H1 (cell line): ENCODE results near the gene RSPH6A. TPM values are rescaled to one million over a fixed set of nuclear protein-coding genes. Genes with fewer than 3 reads are reported as not detected.

ENCODE experiments used
- CTCF ChIA-PET: fragments of 300-600 bp; sonication (Branson Sonifier 250); formaldehyde crosslinking; loops from one replicate; lab custom pipeline; 2021; ENCODE audit not compliant: partially characterized antibody; lab: Charles Lee
- POLR2A ChIA-PET: fragments of 300-600 bp; sonication (Branson Sonifier 250); formaldehyde crosslinking; loops from one replicate; lab custom pipeline; 2021; ENCODE audit warnings: inconsistent platforms; ENCODE audit not compliant: partially characterized antibody; lab: Charles Lee
- DNase-seq, 2 experiments: peaks; one replicate each; pipeline versions ENCODE4 v3.0.0 to v3.0.0-alpha.2; 2010 to 2022; ENCODE audit warnings: low spot score in 2 of 2, low read depth in 1 of 2, mixed read lengths in 1 of 2
- FAIRE-seq: peaks from 2 replicates; lab custom pipeline; 2011; peaks lifted over from hg19 to GRCh38; lab: Jason Lieb, UNC
- H2AFZ ChIP-seq: 2 replicates; pipeline ENCODE4 v1.8.1; 2012; ENCODE audit warnings: low read length, inconsistent platforms
- H2AK5ac ChIP-seq: 2 replicates; pipeline ENCODE4 v1.6.1; 2013; ENCODE audit warnings: low read depth, low read length
- H2BK120ac ChIP-seq: replicated peaks from 2 replicates; pipeline ENCODE3; 2013; ENCODE audit warnings: low read depth, low read length, inconsistent platforms
- H2BK12ac ChIP-seq: 2 replicates; pipeline ENCODE4 v1.6.1; 2013; ENCODE audit warnings: low read depth, low read length
- H2BK15ac ChIP-seq: 2 replicates; pipeline ENCODE4 v1.6.1; 2013; ENCODE audit warnings: low read length
- H2BK20ac ChIP-seq: 2 replicates; pipeline ENCODE4 v1.6.1; 2013; ENCODE audit warnings: low read length
- H2BK5ac ChIP-seq: 2 replicates; pipeline ENCODE4 v1.6.1; 2013; ENCODE audit warnings: low read depth, low read length
- H3K14ac ChIP-seq: 2 replicates; pipeline ENCODE4 v1.6.1; 2013; ENCODE audit warnings: inconsistent platforms; ENCODE audit not compliant: insufficient read length
- H3K18ac ChIP-seq: 2 replicates; pipeline ENCODE4 v1.6.1; 2013; ENCODE audit warnings: low read length; ENCODE audit errors: extremely low read depth
- H3K23ac ChIP-seq: 2 replicates; pipeline ENCODE4 v1.6.1; 2013; ENCODE audit warnings: inconsistent platforms; ENCODE audit not compliant: insufficient read length
- H3K23me2 ChIP-seq: 2 replicates; pipeline ENCODE4 v1.6.1; 2013; ENCODE audit warnings: low read depth, low read length
- H3K27ac ChIP-seq: 2 replicates; pipeline ENCODE4 v1.6.1; 2011; ENCODE audit warnings: low read depth, low read length, inconsistent platforms
- H3K27me3 ChIP-seq, 4 experiments: replicated peaks in 1 of 4; 1 replicate in 1 of 4; 2 replicates in 3 of 4; pipeline versions ENCODE4 v1.6.1 to v1.8.1; 2011 to 2013; ENCODE audit warnings: low read length in 3 of 4, mild to moderate bottlenecking in 3 of 4, inconsistent platforms in 2 of 4, mixed read lengths in 2 of 4, moderate library complexity in 1 of 4; ENCODE audit not compliant: control insufficient read depth in 3 of 4, insufficient read depth in 3 of 4; ENCODE audit errors: extremely low read depth in 1 of 4
- H3K36me3 ChIP-seq, 4 experiments: 2 replicates each; pipeline versions ENCODE4 v1.6.1 to v1.8.1; 2011 to 2013; ENCODE audit warnings: mild to moderate bottlenecking in 4 of 4, low read length in 3 of 4, moderate library complexity in 2 of 4, control low read depth in 1 of 4, inconsistent platforms in 1 of 4; ENCODE audit not compliant: insufficient read depth in 4 of 4, control insufficient read depth in 2 of 4
- H3K4ac ChIP-seq: replicated peaks from 2 replicates; pipeline ENCODE3; 2013; ENCODE audit warnings: low read length, low read depth, mixed read lengths, inconsistent platforms; ENCODE audit not compliant: insufficient read length
- H3K4me1 ChIP-seq, 4 experiments: replicated peaks in 1 of 4; 1 replicate in 1 of 4; 2 replicates in 3 of 4; pipeline versions ENCODE4 v1.6.1 to v1.8.1; 2011 to 2013; ENCODE audit warnings: low read length in 3 of 4, inconsistent platforms in 2 of 4, mixed read lengths in 1 of 4; ENCODE audit not compliant: insufficient read depth in 4 of 4, control insufficient read depth in 3 of 4
- H3K4me2 ChIP-seq, 2 experiments: 2 replicates each; pipeline versions ENCODE4 v1.6.1 to v1.8.1; 2011 to 2013; ENCODE audit warnings: low read depth in 2 of 2, low read length in 2 of 2, control low read depth in 1 of 2, inconsistent platforms in 1 of 2, mild to moderate bottlenecking in 1 of 2; ENCODE audit not compliant: insufficient read depth in 1 of 2
- H3K4me3 ChIP-seq, 4 experiments: fragments of 200-600, 300-600 bp in 1 of 4; sonication (generic), shearing (Covaris generic), sonication (Bioruptor Twin) in 1 of 4; 2 replicates each; pipeline versions ENCODE4 v1.5.1 to v1.8.1; 2011 to 2016; ENCODE audit warnings: low read length in 4 of 4, low read depth in 3 of 4, control low read depth in 2 of 4, inconsistent platforms in 2 of 4, mild to moderate bottlenecking in 2 of 4, mixed read lengths in 1 of 4, moderate library complexity in 1 of 4; ENCODE audit not compliant: insufficient read depth in 2 of 4; ENCODE audit errors: extremely low read depth in 1 of 4
- H3K56ac ChIP-seq: replicated peaks from 2 replicates; pipeline ENCODE3; 2013; ENCODE audit warnings: low read depth, mild to moderate bottlenecking, mixed read lengths, low read length, inconsistent platforms; ENCODE audit not compliant: insufficient read length
- H3K79me1 ChIP-seq: 2 replicates; pipeline ENCODE4 v1.6.1; 2013; ENCODE audit warnings: low read depth, low read length, control low read depth
- H3K79me2 ChIP-seq, 2 experiments: 2 replicates each; pipeline versions ENCODE4 v1.6.1 to v1.8.1; 2012 to 2013; ENCODE audit warnings: low read length in 2 of 2, mild to moderate bottlenecking in 2 of 2, inconsistent platforms in 1 of 2; ENCODE audit not compliant: insufficient read depth in 2 of 2, control insufficient read depth in 1 of 2
- H3K9ac ChIP-seq, 4 experiments: replicated peaks in 1 of 4; 1 replicate in 1 of 4; 2 replicates in 3 of 4; pipeline versions ENCODE4 v1.6.1 to v1.8.1; 2011 to 2013; ENCODE audit warnings: low read depth in 3 of 4, low read length in 3 of 4, control low read depth in 2 of 4, mild to moderate bottlenecking in 2 of 4, moderate library complexity in 2 of 4, inconsistent platforms in 1 of 4; ENCODE audit errors: extremely low read depth in 1 of 4
- H3K9me3 ChIP-seq, 2 experiments: 2 replicates each; pipeline versions ENCODE4 v1.6.1 to v1.8.1; 2012 to 2013; ENCODE audit warnings: mild to moderate bottlenecking in 2 of 2, moderate library complexity in 2 of 2, control low read depth in 1 of 2, inconsistent platforms in 1 of 2, low read depth in 1 of 2, low read length in 1 of 2, mixed read lengths in 1 of 2; ENCODE audit not compliant: insufficient read depth in 2 of 2
- H4K20me1 ChIP-seq, 2 experiments: replicated peaks in 1 of 2; 2 replicates each; pipeline versions ENCODE3 to v1.8.1; 2011 to 2013; ENCODE audit warnings: inconsistent platforms in 2 of 2, low read length in 2 of 2, mild to moderate bottlenecking in 1 of 2; ENCODE audit not compliant: insufficient read depth in 2 of 2, control insufficient read depth in 1 of 2
- H4K5ac ChIP-seq: 2 replicates; pipeline ENCODE4 v1.6.1; 2013; ENCODE audit warnings: low read length, low read depth, mixed read lengths, inconsistent platforms; ENCODE audit not compliant: insufficient read length
- H4K8ac ChIP-seq: 2 replicates; pipeline ENCODE4 v1.8.0; 2013; ENCODE audit warnings: mild to moderate bottlenecking, moderate library complexity, low read length, inconsistent platforms; ENCODE audit not compliant: insufficient read depth; ENCODE audit errors: extremely low read depth
- H4K91ac ChIP-seq: replicated peaks from 2 replicates; pipeline ENCODE3; 2013; ENCODE audit warnings: low read length, mixed read lengths, inconsistent platforms; ENCODE audit not compliant: insufficient read length
- WGBS, 2 experiments: shearing (Covaris generic) in 1 of 2; methylation state at CpG; one replicate each; pipeline versions ENCODE4 v1.1.6 to v1.1.7; 2013 to 2015; ENCODE audit warnings: low lambda C conversion rate in 2 of 2, mixed read lengths in 2 of 2, inconsistent platforms in 1 of 2, low coverage in 1 of 2, missing lambda C conversion rate in 1 of 2; ENCODE audit not compliant: insufficient replicate concordance in 2 of 2, insufficient coverage in 1 of 2, insufficient read length in 1 of 2; ENCODE audit errors: extremely low coverage in 1 of 2, missing lambda C conversion rate in 1 of 2; 5-methylcytosine and 5-hydroxymethylcytosine counted together
- polyA plus RNA-seq, 7 experiments: library from polyadenylated mRNA; depleted of rRNA in 3 of 7; stranded (reverse) in 5 of 7; unstranded in 2 of 7; fragments of >200 nt in 5 of 7; fragments of 200-250 nt in 2 of 7; gene quantifications; 1 replicate in 5 of 7; 2 replicates in 1 of 7; 4 replicates in 1 of 7; pipeline versions ENCODE4 v1.2.1 to v1.2.3, GENCODE V29; 2011 to 2013; ENCODE audit warnings: missing spikeins in 2 of 7, mixed read lengths in 2 of 7
- total RNA-seq: library from RNA; stranded (reverse); fragmentation: NEBNext Ultra II Directional; extraction: Animal tissue kit (Norgen Biotek cat#: 25700); gene quantifications from 2 replicates; pipeline ENCODE4 v1.2.1, GENCODE V29; 2021

The RSPH6A gene
- total and polyA plus RNA-seq, 2 of the 8 experiments (the other 6 are each of a cell fraction or from before 2014, with no cell fraction given), result 0.05 to 0.19 TPM

GRCh38 chr19:45825917-45826893 lies 11.1 kb upstream of the RSPH6A start:
- H3K4me2 ChIP-seq, result no peak overlapping the region
- no peak overlapping the region for H2AFZ ChIP-seq
- no peak overlapping the region for H4K8ac ChIP-seq
- ChIA-PET POLR2A (interaction anchor here (1.0 to 2.6 kb wide), 13 partner anchors 9 to 134 kb away, joined by 3 to 11 read pairs (median 3); partner anchors contain the start of genes RSPH6A, SIX5 and SNRPD2), CTCF (interaction anchor here (0.7 to 5.3 kb wide), 7 partner anchors 8 to 248 kb away, joined by 3 to 42 read pairs (median 3); no protein-coding TSS in a partner anchor)
- peaks cover 49 to 72% (median 68%) of the 10 kb centered on the region in 4 experiments for H3K36me3 ChIP-seq
- no peaks in the 10 kb centered on the region for H3K27me3 ChIP-seq
- no peak overlapping the region for H2BK20ac ChIP-seq
- no peak overlapping the region for H3K23ac ChIP-seq
- no peaks in the 10 kb centered on the region for H3K9me3 ChIP-seq
- no peak overlapping the region for H2BK5ac ChIP-seq
- H3K9ac ChIP-seq, result no peak overlapping the region
- no peak overlapping the region for H2BK120ac ChIP-seq
- peaks cover 5 to 16% of the 10 kb centered on the region in 2 experiments for H4K20me1 ChIP-seq
- no peak overlapping the region for H3K56ac ChIP-seq
- no peak overlapping the region for H3K4me3 ChIP-seq
- FAIRE-seq (no peak), DNase-seq (no peak)
- no peak overlapping the region for H4K5ac ChIP-seq
- H3K79me2 ChIP-seq, result no peaks in the 10 kb centered on the region
- H3K4ac ChIP-seq, result no peak overlapping the region
- no peak overlapping the region for H3K18ac ChIP-seq
- H4K91ac ChIP-seq, result no peak overlapping the region
- H3K4me1 ChIP-seq, result no peaks in the 10 kb centered on the region
- H3K79me1 ChIP-seq, result no peaks in the 10 kb centered on the region
- H3K27ac ChIP-seq, result no peak overlapping the region
- 88% methylated on average over 22 of the region's 22 CpGs; no CpG with 5 or more reads in 1 of the 2 experiments for WGBS, 2 experiments
- H3K14ac ChIP-seq, result no peak overlapping the region
- H3K23me2 ChIP-seq, result 0 out of 2 replicates have a peak, but pooled peaks cover 1% of the 10 kb centered on the region
- H2BK12ac ChIP-seq, result no peak overlapping the region
- no peak overlapping the region for H2AK5ac ChIP-seq
- no peak overlapping the region for H2BK15ac ChIP-seq
